ENCODE measurements around the gene ACOD1. TPM values are rescaled to one million over a fixed set of nuclear protein-coding genes. Genes with fewer than 3 reads are reported as not detected.

ACOD1 gene
- total RNA-seq, 1 donor from 2014 or later: not detected

DNA sequence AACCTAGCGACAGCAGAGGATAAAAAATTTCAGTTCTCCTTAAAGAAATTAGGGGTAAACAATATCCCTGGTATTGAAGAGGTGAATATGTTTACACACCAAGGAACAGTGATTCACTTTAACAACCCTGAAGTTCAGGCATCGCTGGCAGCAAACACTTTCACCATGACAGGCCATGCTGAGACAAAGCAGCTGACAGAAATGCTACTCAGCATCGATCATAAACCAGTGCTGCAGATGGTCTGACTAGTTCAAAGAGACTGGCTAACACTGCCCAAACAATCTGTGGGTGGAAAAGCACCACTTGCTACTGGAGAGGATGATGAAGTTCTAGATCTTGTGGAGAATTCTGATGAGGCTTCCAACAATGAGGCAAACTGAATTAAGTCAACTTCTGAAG is 19.9 kb upstream of the ACOD1 start:
- POLR2A ChIA-PET: no interaction called here
- intact Hi-C loops (cut with micrococcal nuclease): no loop called here
- ATAC-seq (ENCODE audit: low read depth) (no peak), DNase-seq (no peak)
- H3K36me3 Mint-ChIP-seq (ENCODE audit: low read depth): no peaks in the 10 kb centered on the region
- H3K4me3 Mint-ChIP-seq: no peak overlapping the region
- peaks cover 11% of the 10 kb centered on the region for H3K27me3 Mint-ChIP-seq
- H3K4me1 Mint-ChIP-seq: no peaks in the 10 kb centered on the region
- CTCF ChIA-PET: no interaction called here
- H3K9me3 Mint-ChIP-seq: peaks cover 3% of the 10 kb centered on the region
- no peak overlapping the region for H3K27ac Mint-ChIP-seq
- TF ChIP-seq, protein P1, sequence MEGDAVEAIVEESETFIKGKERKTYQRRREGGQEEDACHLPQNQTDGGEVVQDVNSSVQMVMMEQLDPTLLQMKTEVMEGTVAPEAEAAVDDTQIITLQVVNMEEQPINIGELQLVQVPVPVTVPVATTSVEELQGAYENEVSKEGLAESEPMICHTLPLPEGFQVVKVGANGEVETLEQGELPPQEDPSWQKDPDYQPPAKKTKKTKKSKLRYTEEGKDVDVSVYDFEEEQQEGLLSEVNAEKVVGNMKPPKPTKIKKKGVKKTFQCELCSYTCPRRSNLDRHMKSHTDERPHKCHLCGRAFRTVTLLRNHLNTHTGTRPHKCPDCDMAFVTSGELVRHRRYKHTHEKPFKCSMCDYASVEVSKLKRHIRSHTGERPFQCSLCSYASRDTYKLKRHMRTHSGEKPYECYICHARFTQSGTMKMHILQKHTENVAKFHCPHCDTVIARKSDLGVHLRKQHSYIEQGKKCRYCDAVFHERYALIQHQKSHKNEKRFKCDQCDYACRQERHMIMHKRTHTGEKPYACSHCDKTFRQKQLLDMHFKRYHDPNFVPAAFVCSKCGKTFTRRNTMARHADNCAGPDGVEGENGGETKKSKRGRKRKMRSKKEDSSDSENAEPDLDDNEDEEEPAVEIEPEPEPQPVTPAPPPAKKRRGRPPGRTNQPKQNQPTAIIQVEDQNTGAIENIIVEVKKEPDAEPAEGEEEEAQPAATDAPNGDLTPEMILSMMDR (IDR thresholded peaks at IDR 0.05): no peak

DNA sequence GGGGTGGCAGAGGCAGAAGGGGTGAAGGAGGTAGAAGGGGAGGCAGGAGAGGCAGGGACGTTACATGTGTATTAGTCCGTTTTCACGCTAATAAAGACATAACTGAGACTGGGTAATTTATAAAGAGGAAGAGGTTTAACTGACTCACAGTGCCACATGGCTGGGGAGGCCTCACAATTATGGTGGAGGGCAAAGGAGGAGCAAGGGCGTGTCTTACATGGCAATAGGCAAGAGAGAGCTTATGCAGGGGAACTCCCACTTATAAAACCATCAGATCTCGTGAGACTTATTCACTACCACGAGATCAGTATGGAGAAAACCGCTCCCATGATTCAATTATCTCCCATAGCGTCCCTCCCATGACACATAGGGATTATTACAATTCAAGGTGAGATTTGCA is 19.0 kb upstream of the ACOD1 start:
- Mint-ChIP-seq H3K4me3 (no peak overlapping the region), H3K36me3 (ENCODE audit: low read depth) (no peaks in the 10 kb centered on the region), H3K9me3 (peaks cover 3% of the 10 kb centered on the region), H3K27me3 (peaks cover 11% of the 10 kb centered on the region), H3K27ac (no peak overlapping the region), H3K4me1 (no peaks in the 10 kb centered on the region)
- intact Hi-C loops (cut with micrococcal nuclease): no loop called here
- POLR2A ChIA-PET: no interaction called here
- DNase-seq (no peak), ATAC-seq (ENCODE audit: low read depth) (no peak)
- CTCF ChIA-PET: no interaction called here
- TF ChIP-seq, protein P1 (IDR thresholded peaks at IDR 0.05): no peak

DNA sequence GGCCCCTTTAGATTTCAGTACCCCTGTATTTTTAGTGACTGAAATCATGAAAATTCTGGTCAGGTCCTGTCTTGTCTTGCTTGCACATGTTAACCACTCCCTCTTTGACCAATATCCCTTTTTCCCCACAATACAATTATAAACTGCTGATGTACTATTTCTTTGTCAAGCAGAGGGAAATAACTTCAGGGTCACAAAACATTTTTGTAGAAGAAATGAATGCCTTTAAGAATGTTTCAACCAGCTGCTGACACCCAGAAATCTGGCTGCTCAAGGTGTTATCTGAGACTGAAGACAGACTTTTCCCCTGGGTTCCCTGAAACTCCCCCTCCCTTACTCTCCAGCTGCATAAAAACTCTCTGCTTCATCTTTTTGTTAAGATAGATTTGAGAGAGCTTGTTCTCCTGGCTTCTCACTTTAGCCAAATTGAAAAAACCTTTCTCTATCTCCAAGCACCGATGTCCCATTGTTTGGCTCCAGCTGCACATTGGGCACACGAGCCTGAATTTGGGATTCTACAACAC is 18.4 kb upstream of the ACOD1 start:
- no peak overlapping the region for H3K27ac Mint-ChIP-seq
- peaks cover 9% of the 10 kb centered on the region for H3K27me3 Mint-ChIP-seq
- ChIA-PET CTCF (no interaction called here), POLR2A (no interaction called here)
- DNase-seq (no peak), ATAC-seq (ENCODE audit: low read depth) (no peak)
- H3K9me3 Mint-ChIP-seq: peaks cover 3% of the 10 kb centered on the region
- no peaks in the 10 kb centered on the region for H3K36me3 Mint-ChIP-seq (ENCODE audit: low read depth)
- TF ChIP-seq, protein P1 (IDR thresholded peaks at IDR 0.05): no peak
- intact Hi-C loops (cut with micrococcal nuclease): no loop called here
- no peaks in the 10 kb centered on the region for H3K4me1 Mint-ChIP-seq
- no peak overlapping the region for H3K4me3 Mint-ChIP-seq

DNA sequence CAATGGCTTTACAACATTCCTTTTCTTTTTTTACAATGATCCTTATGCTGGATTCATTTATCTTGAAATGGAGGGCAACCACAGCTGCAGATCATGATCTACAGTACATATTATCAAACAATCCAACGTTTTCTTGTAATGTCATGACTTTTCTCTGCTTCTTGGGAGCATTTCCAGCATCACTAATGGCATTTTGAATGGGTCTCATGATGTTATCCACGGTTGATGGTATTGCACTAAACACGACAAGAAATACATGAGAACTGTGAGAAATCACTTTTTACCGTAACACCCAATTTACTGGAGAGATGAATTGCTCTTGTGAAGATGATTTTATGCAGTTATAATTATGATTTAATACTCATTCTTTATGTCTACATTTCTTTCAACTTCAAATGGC is 16.2 kb upstream of the ACOD1 start:
- H3K27me3 Mint-ChIP-seq: peaks cover 3% of the 10 kb centered on the region
- TF ChIP-seq, protein P1 (IDR thresholded peaks at IDR 0.05): no peak
- H3K4me1 Mint-ChIP-seq: no peaks in the 10 kb centered on the region
- CTCF ChIA-PET: no interaction called here
- intact Hi-C loops (cut with micrococcal nuclease): no loop called here
- POLR2A ChIA-PET: no interaction called here
- DNase-seq (no peak), ATAC-seq (ENCODE audit: low read depth) (no peak)
- H3K36me3 Mint-ChIP-seq (ENCODE audit: low read depth): no peaks in the 10 kb centered on the region
- peaks cover 5% of the 10 kb centered on the region for H3K9me3 Mint-ChIP-seq
- no peak overlapping the region for H3K4me3 Mint-ChIP-seq
- no peak overlapping the region for H3K27ac Mint-ChIP-seq

DNA sequence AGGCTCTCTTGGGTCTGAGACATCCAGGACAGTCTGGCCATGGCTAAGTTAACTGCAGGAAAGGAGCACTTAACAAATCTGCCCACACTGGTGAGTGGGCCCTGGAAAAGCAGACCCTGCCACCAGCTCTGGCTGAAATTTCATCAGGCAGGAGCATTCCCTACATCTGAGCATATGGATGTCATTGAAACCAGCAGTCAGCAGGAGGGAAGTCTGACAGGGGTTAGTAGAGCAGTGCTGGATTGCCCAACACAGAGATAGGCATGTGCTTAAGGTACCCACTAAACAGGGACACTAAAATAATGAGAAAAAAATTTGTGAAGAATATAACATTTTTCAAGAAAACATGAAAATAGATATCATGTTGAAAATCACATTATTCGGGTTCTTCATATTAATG is 13.6 kb upstream of the ACOD1 start:
- intact Hi-C loops (cut with micrococcal nuclease): no loop called here
- Mint-ChIP-seq H3K27me3 (no peaks in the 10 kb centered on the region), H3K27ac (no peak overlapping the region), H3K9me3 (peaks cover 5% of the 10 kb centered on the region), H3K36me3 (ENCODE audit: low read depth) (no peaks in the 10 kb centered on the region), H3K4me3 (no peak overlapping the region), H3K4me1 (no peaks in the 10 kb centered on the region)
- POLR2A ChIA-PET: no interaction called here
- ATAC-seq (ENCODE audit: low read depth): no peak
- CTCF ChIA-PET: no interaction called here
- TF ChIP-seq, protein P1 (IDR thresholded peaks at IDR 0.05): no peak
- DNase-seq: no peak

Data from activated B cell treated with CpG ODN at 0.5 μM for 24 hours (primary cell).